SK-N-SH treated with all-trans-retinoic acid at 6 μM for 48 hours (cell line): ENCODE data around the gene TMEFF2.
A peak's percentile ranks its signal among the peaks of the same experiment; 100 is the strongest.

Source experiments
- ATAC-seq: fragments of 200-7000 bp; cut with Tn5 transposase; 3 replicates; pipeline ENCODE4 v1.9.1; 2020; ENCODE audit warnings: mild to moderate bottlenecking, moderate library complexity
- BACH2 ChIP-seq: fragments of 250-450 bp; sonication (Bioruptor Pico); IDR thresholded peaks from 2 replicates; pipeline ENCODE4 v1.9.0; 2021; ENCODE audit warnings: mild to moderate bottlenecking, borderline replicate concordance
- CREB5 ChIP-seq: fragments of 250-450 bp; sonication (Bioruptor Pico); IDR thresholded peaks from 2 replicates; pipeline ENCODE4 v1.5.1; 2020; ENCODE audit warnings: low read depth, mild to moderate bottlenecking, moderate library complexity
- CSDC2 ChIP-seq: fragments of 250-450 bp; sonication (Bioruptor Pico); IDR thresholded peaks from 2 replicates; pipeline ENCODE4 v1.5.0; 2020; ENCODE audit warnings: mild to moderate bottlenecking, moderate library complexity
- CSRNP3 ChIP-seq: fragments of 250-450 bp; sonication (Bioruptor Pico); IDR thresholded peaks from 2 replicates; pipeline ENCODE4 v1.5.1; 2021; ENCODE audit warnings: mild to moderate bottlenecking, moderate library complexity
- ESRRG ChIP-seq: fragments of 250-450 bp; sonication (Bioruptor Pico); IDR thresholded peaks from 2 replicates; pipeline ENCODE4 v1.6.1; 2021; ENCODE audit warnings: mild to moderate bottlenecking
- GLIS3 ChIP-seq: fragments of 250-450 bp; sonication (Bioruptor Pico); IDR thresholded peaks from 2 replicates; pipeline ENCODE4 v1.5.0; 2020; ENCODE audit warnings: mild to moderate bottlenecking, moderate library complexity
- ISL1 ChIP-seq: fragments of 250-450 bp; sonication (Bioruptor Pico); IDR thresholded peaks from 2 replicates; pipeline ENCODE4 v2.1.2; 2022; ENCODE audit warnings: mild to moderate bottlenecking, moderate library complexity
- OSR1 ChIP-seq: fragments of 250-450 bp; sonication (Bioruptor Pico); IDR thresholded peaks from 2 replicates; pipeline ENCODE4 v1.8.0; 2022; ENCODE audit warnings: moderate library complexity, mild to moderate bottlenecking, inconsistent platforms
- POU6F1 ChIP-seq: fragments of 250-450 bp; sonication (Bioruptor Pico); IDR thresholded peaks from 2 replicates; pipeline ENCODE4 v1.8.0; 2021; ENCODE audit warnings: low read depth, mild to moderate bottlenecking, moderate library complexity, borderline replicate concordance
- PPARA ChIP-seq: fragments of 250-450 bp; sonication (Bioruptor Pico); IDR thresholded peaks from 2 replicates; pipeline ENCODE4 v1.5.0; 2020; ENCODE audit warnings: mild to moderate bottlenecking, borderline replicate concordance
- SNAI2 ChIP-seq: fragments of 250-450 bp; sonication (Bioruptor Pico); IDR thresholded peaks from 2 replicates; pipeline ENCODE4 v1.5.0; 2020; ENCODE audit warnings: mild to moderate bottlenecking, moderate library complexity
- TCF4 ChIP-seq: fragments of 250-450 bp; sonication (Bioruptor Pico); IDR thresholded peaks from 2 replicates; pipeline ENCODE4 v1.8.0; 2021; ENCODE audit warnings: mild to moderate bottlenecking, moderate library complexity, borderline replicate concordance
- TOX ChIP-seq: fragments of 250-450 bp; sonication (Bioruptor Pico); IDR thresholded peaks from 2 replicates; pipeline ENCODE4 v1.8.0; 2021; ENCODE audit warnings: mild to moderate bottlenecking, moderate library complexity, borderline replicate concordance
- TSHZ2 ChIP-seq: fragments of 250-450 bp; sonication (Bioruptor Pico); IDR thresholded peaks from 2 replicates; pipeline ENCODE4 v1.5.0; 2020; ENCODE audit warnings: mild to moderate bottlenecking, moderate library complexity
- ZC3H10 ChIP-seq: fragments of 250-450 bp; sonication (Bioruptor Pico); IDR thresholded peaks from 2 replicates; pipeline ENCODE4 v1.5.1; 2021; ENCODE audit warnings: mild to moderate bottlenecking, moderate library complexity
- ZFP3 ChIP-seq: fragments of 250-450 bp; sonication (Bioruptor Pico); IDR thresholded peaks from 2 replicates; pipeline ENCODE4 v1.5.0; 2020; ENCODE audit warnings: mild to moderate bottlenecking, moderate library complexity
- ZFP30 ChIP-seq: fragments of 450-650 bp; formaldehyde crosslinking; IDR thresholded peaks from 2 replicates; pipeline ENCODE4 v1.5.0; 2022; ENCODE audit warnings: mild to moderate bottlenecking, moderate library complexity
- ZNF565 ChIP-seq: fragments of 450-650 bp; formaldehyde crosslinking; conservative IDR thresholded peaks from 2 replicates; pipeline ENCODE4 v1.5.0; 2020; ENCODE audit warnings: low read depth, mild to moderate bottlenecking, moderate library complexity
- ZNF70 ChIP-seq: fragments of 450-650 bp; formaldehyde crosslinking; IDR thresholded peaks from 2 replicates; pipeline ENCODE4 v1.5.0; 2020; ENCODE audit warnings: mild to moderate bottlenecking, moderate library complexity
- ZNF8 ChIP-seq: fragments of 450-650 bp; formaldehyde crosslinking; IDR thresholded peaks from 2 replicates; pipeline ENCODE4 v1.5.0; 2020; ENCODE audit warnings: mild to moderate bottlenecking, moderate library complexity

Gene TMEFF2

GRCh38 chr2:191941376-191941929, 253.3 kb downstream of the TMEFF2 start:
- TF ChIP-seq ISL1 (CRISPR knock-in tag) (no peak), CSRNP3 (no peak), TOX (CRISPR knock-in tag) (no peak), OSR1 (CRISPR knock-in tag) (no peak), CREB5 (CRISPR knock-in tag) (no peak), SNAI2 (CRISPR knock-in tag) (no peak)
- peak; percentile 52 for ATAC-seq

- TF ChIP-seq ZFP3 = no peak
- TF ChIP-seq CSDC2 = no peak
- TF ChIP-seq ZNF565 (CRISPR knock-in tag) = no peak
- no peak for TF ChIP-seq ESRRG (CRISPR knock-in tag)
- no peak for TF ChIP-seq ZNF70 (CRISPR knock-in tag)
- no peak for TF ChIP-seq TCF4 (CRISPR knock-in tag)
- no peak for TF ChIP-seq GLIS3 (CRISPR knock-in tag)
- TF ChIP-seq PPARA (CRISPR knock-in tag) = no peak
- ATAC-seq = no peak
Observed at GRCh38 chr2:191938779-191939178, 256.0 kb downstream of the TMEFF2 start.

GRCh38 chr2:191936882-191937405, 257.8 kb downstream of the TMEFF2 start:
- TF ChIP-seq CREB5 (CRISPR knock-in tag) (no peak), ESRRG (CRISPR knock-in tag) (no peak), OSR1 (CRISPR knock-in tag) (no peak), CSDC2 (no peak), CSRNP3 (no peak), SNAI2 (CRISPR knock-in tag) (no peak), BACH2 (CRISPR knock-in tag) (no peak), ZNF565 (CRISPR knock-in tag) (no peak), ZFP30 (CRISPR knock-in tag) (no peak), ZFP3 (no peak), GLIS3 (CRISPR knock-in tag) (no peak), TSHZ2 (no peak), ZNF8 (CRISPR knock-in tag) (no peak), POU6F1 (CRISPR knock-in tag) (no peak), ISL1 (CRISPR knock-in tag) (no peak), TCF4 (CRISPR knock-in tag) (no peak), TOX (CRISPR knock-in tag) (no peak), ZC3H10 (CRISPR knock-in tag) (no peak), PPARA (CRISPR knock-in tag) (no peak), ZNF70 (CRISPR knock-in tag) (no peak)
- no peak for ATAC-seq
